Immature natural killer cell (primary cell): ENCODE data around the gene DCBLD1. TPM values are rescaled to one million over a fixed set of nuclear protein-coding genes. Genes with fewer than 3 reads are reported as not detected.
"Not testable (repeated sequence)": the region's sequence is repeated elsewhere in the genome, so short reads cannot be mapped to it uniquely, and the experiment has no call there.

ENCODE experiments used
- DNase-seq, 3 donors: peaks; one replicate each; pipeline ENCODE4 v3.0.0; 2022; ENCODE audit warnings: mixed read lengths in 1 of 3
- H3K27ac Mint-ChIP-seq, 6 donors: one replicate each; pipeline ENCODE4 v1.8.0; 2020; ENCODE audit warnings: mixed read lengths in 6 of 6, mild to moderate bottlenecking in 5 of 6, inconsistent platforms in 4 of 6, moderate library complexity in 3 of 6
- H3K27me3 Mint-ChIP-seq, 3 donors: one replicate each; pipeline ENCODE4 v1.8.0; 2020 to 2021; ENCODE audit warnings: low read depth in 3 of 3, mild to moderate bottlenecking in 3 of 3, mixed read lengths in 3 of 3, moderate library complexity in 3 of 3, inconsistent platforms in 1 of 3
- H3K36me3 Mint-ChIP-seq, 3 donors: one replicate each; pipeline ENCODE4 v1.8.0; 2020; ENCODE audit warnings: mixed read lengths in 3 of 3, inconsistent platforms in 2 of 3, mild to moderate bottlenecking in 2 of 3
- H3K4me1 Mint-ChIP-seq, 2 donors: one replicate each; pipeline ENCODE4 v1.8.0; 2020; ENCODE audit warnings: inconsistent platforms in 2 of 2, mild to moderate bottlenecking in 2 of 2, mixed read lengths in 2 of 2, moderate library complexity in 1 of 2
- H3K4me3 Mint-ChIP-seq, 5 donors: one replicate each; pipeline ENCODE4 v1.8.0; 2020; ENCODE audit warnings: mild to moderate bottlenecking in 5 of 5, mixed read lengths in 5 of 5, inconsistent platforms in 3 of 5, moderate library complexity in 3 of 5
- H3K9me3 Mint-ChIP-seq, 6 donors: one replicate each; pipeline ENCODE4 v1.8.0; 2020; ENCODE audit warnings: mild to moderate bottlenecking in 6 of 6, mixed read lengths in 6 of 6, inconsistent platforms in 4 of 6, moderate library complexity in 3 of 6
- polyA plus RNA-seq, 3 donors: library from polyadenylated mRNA; unstranded; fragments of 300-500 nt; fragmentation: Illumina TruSeq; gene quantifications; one replicate each; pipeline ENCODE4 v1.2.3, GENCODE V29; 2021

The DCBLD1 gene
- polyA plus RNA-seq, 3 donors from 2014 or later = 0.37 to 5.2 (median 4.0) TPM

- no peak overlapping the region for H3K27ac Mint-ChIP-seq
Observed at GRCh38 chr6:117459204-117459944, 23.1 kb upstream of the DCBLD1 start.

GRCh38 chr6:117463762-117464665 lies 18.5 kb upstream of the DCBLD1 start:
- Mint-ChIP-seq H3K27ac (peak overlapping the region in 3 of 6 donors; percentile 29 to 57 (median 31)), H3K4me1 (peaks cover 37 to 64% of the 10 kb centered on the region in 2 donors), H3K27me3 (peaks cover 0 to 7% (median 2%) of the 10 kb centered on the region in 3 donors), H3K36me3 (no peaks in the 10 kb centered on the region), H3K9me3 (no peaks in the 10 kb centered on the region), H3K4me3 (peak overlapping the region in 3 of 5 donors; percentile 7 to 31 (median 24))
- no peak for DNase-seq

More at GRCh38 chr6:117459204-117459944, 23.1 kb upstream of the DCBLD1 start:
- DNase-seq = peak in 1 of 3 donors; percentile 24
- Mint-ChIP-seq H3K4me3 (peak overlapping the region in 2 of 5 donors; percentile 2 to 7), H3K9me3 (no peaks in the 10 kb centered on the region), H3K36me3 (no peaks in the 10 kb centered on the region), H3K4me1 (peaks cover 13 to 25% of the 10 kb centered on the region in 2 donors), H3K27me3 (peaks cover 0 to 5% (median 4%) of the 10 kb centered on the region in 3 donors)

GRCh38 chr6:117464700-117465099 lies 17.8 kb upstream of the DCBLD1 start:
- Mint-ChIP-seq H3K27ac (peak overlapping the region in 1 of 6 donors; percentile 29), H3K4me1 (peaks cover 40 to 66% of the 10 kb centered on the region in 2 donors), H3K9me3 (no peaks in the 10 kb centered on the region), H3K4me3 (no peak overlapping the region), H3K36me3 (no peaks in the 10 kb centered on the region), H3K27me3 (peaks cover 0 to 7% (median 2%) of the 10 kb centered on the region in 3 donors)
- no peak for DNase-seq

- DNase-seq = peak in 1 of 3 donors; percentile 19
- H3K27ac Mint-ChIP-seq = peak overlapping the region in 3 of 6 donors; percentile 4 to 9 (median 6)
- H3K9me3 Mint-ChIP-seq = no peaks in the 10 kb centered on the region
- H3K4me1 Mint-ChIP-seq = peaks cover 46 to 64% of the 10 kb centered on the region in 2 donors
- peak overlapping the region in 1 of 5 donors; percentile 23 for H3K4me3 Mint-ChIP-seq
- H3K36me3 Mint-ChIP-seq = no peaks in the 10 kb centered on the region
- H3K27me3 Mint-ChIP-seq = peaks cover 0 to 7% (median 2%) of the 10 kb centered on the region in 3 donors
Observed at GRCh38 chr6:117465691-117466090, 16.8 kb upstream of the DCBLD1 start.

GRCh38 chr6:117467876-117468275 lies 14.6 kb upstream of the DCBLD1 start:
- Mint-ChIP-seq H3K36me3 (no peaks in the 10 kb centered on the region), H3K4me3 (no peak overlapping the region), H3K4me1 (peaks cover 46 to 64% of the 10 kb centered on the region in 2 donors), H3K9me3 (no peaks in the 10 kb centered on the region), H3K27ac (peak overlapping the region in 1 of 6 donors; percentile 15), H3K27me3 (peaks cover 0 to 6% (median 6%) of the 10 kb centered on the region in 3 donors)
- DNase-seq = no peak

GRCh38 chr6:117468527-117468926 lies 13.9 kb upstream of the DCBLD1 start:
- H3K27ac Mint-ChIP-seq, H3K27me3 Mint-ChIP-seq, H3K4me3 Mint-ChIP-seq, H3K36me3 Mint-ChIP-seq, H3K9me3 Mint-ChIP-seq, DNase-seq: not testable (repeated sequence)
- peaks cover 45 to 61% of the 10 kb centered on the region in 2 donors for H3K4me1 Mint-ChIP-seq

GRCh38 chr6:117469356-117469755 lies 13.1 kb upstream of the DCBLD1 start:
- H3K27me3 Mint-ChIP-seq = peaks cover 0 to 11% (median 9%) of the 10 kb centered on the region in 3 donors
- peak; percentile 42 to 55 (median 53) for DNase-seq
- peaks cover 37 to 53% of the 10 kb centered on the region in 2 donors for H3K4me1 Mint-ChIP-seq
- H3K36me3 Mint-ChIP-seq = no peaks in the 10 kb centered on the region
- H3K27ac Mint-ChIP-seq = peak overlapping the region in 5 of 6 donors; percentile 4 to 83 (median 33)
- peak overlapping the region; percentile 25 to 67 (median 36) for H3K4me3 Mint-ChIP-seq
- no peaks in the 10 kb centered on the region for H3K9me3 Mint-ChIP-seq

- Mint-ChIP-seq H3K4me1 (peaks cover 33 to 48% of the 10 kb centered on the region in 2 donors), H3K4me3 (peak overlapping the region; percentile 25 to 67 (median 36)), H3K36me3 (no peaks in the 10 kb centered on the region), H3K27ac (peak overlapping the region in 5 of 6 donors; percentile 4 to 83 (median 33)), H3K27me3 (peaks cover 0 to 11% (median 9%) of the 10 kb centered on the region in 3 donors), H3K9me3 (no peaks in the 10 kb centered on the region)
- DNase-seq = no peak
Observed at GRCh38 chr6:117469791-117470190, 12.7 kb upstream of the DCBLD1 start.

GRCh38 chr6:117472667-117473066 lies 9.8 kb upstream of the DCBLD1 start:
- no peak overlapping the region for H3K27ac Mint-ChIP-seq

GRCh38 chr6:117473401-117473800 lies 9.1 kb upstream of the DCBLD1 start:
- H3K27me3 Mint-ChIP-seq = peaks cover 0 to 10% (median 6%) of the 10 kb centered on the region in 3 donors
- H3K36me3 Mint-ChIP-seq = no peaks in the 10 kb centered on the region
- no peak overlapping the region for H3K27ac Mint-ChIP-seq
- H3K9me3 Mint-ChIP-seq = no peaks in the 10 kb centered on the region
- H3K4me1 Mint-ChIP-seq = peaks cover 19 to 20% of the 10 kb centered on the region in 2 donors
- DNase-seq = no peak
- no peak overlapping the region for H3K4me3 Mint-ChIP-seq

More at GRCh38 chr6:117472667-117473066, 9.8 kb upstream of the DCBLD1 start:
- H3K36me3 Mint-ChIP-seq = no peaks in the 10 kb centered on the region
- no peak overlapping the region for H3K4me3 Mint-ChIP-seq
- H3K9me3 Mint-ChIP-seq = no peaks in the 10 kb centered on the region
- peaks cover 19 to 21% of the 10 kb centered on the region in 2 donors for H3K4me1 Mint-ChIP-seq
- peaks cover 0 to 10% (median 6%) of the 10 kb centered on the region in 3 donors for H3K27me3 Mint-ChIP-seq
- DNase-seq = no peak

- Mint-ChIP-seq H3K4me1 (peaks cover 13 to 14% of the 10 kb centered on the region in 2 donors), H3K9me3 (no peaks in the 10 kb centered on the region), H3K4me3 (no peak overlapping the region), H3K36me3 (no peaks in the 10 kb centered on the region), H3K27me3 (peaks cover 0 to 13% (median 5%) of the 10 kb centered on the region in 3 donors), H3K27ac (peak overlapping the region in 1 of 6 donors; percentile 22)
- peak in 2 of 3 donors; percentile 23 to 28 for DNase-seq
Observed at GRCh38 chr6:117477988-117478852, 4.3 kb upstream of the DCBLD1 start.

- Mint-ChIP-seq H3K36me3 (no peaks in the 10 kb centered on the region), H3K4me1 (peaks cover 18 to 20% of the 10 kb centered on the region in 2 donors), H3K27ac (peak overlapping the region in 1 of 6 donors; percentile 22), H3K27me3 (peaks cover 2 to 13% (median 6%) of the 10 kb centered on the region in 3 donors), H3K9me3 (no peaks in the 10 kb centered on the region), H3K4me3 (no peak overlapping the region)
- no peak for DNase-seq
Observed at GRCh38 chr6:117478853-117479231, 3.6 kb upstream of the DCBLD1 start.

- Mint-ChIP-seq H3K9me3 (no peaks in the 10 kb centered on the region), H3K4me1 (peaks cover 22 to 34% of the 10 kb centered on the region in 2 donors), H3K4me3 (no peak overlapping the region), H3K27me3 (peaks cover 2 to 10% (median 6%) of the 10 kb centered on the region in 3 donors), H3K36me3 (no peaks in the 10 kb centered on the region), H3K27ac (no peak overlapping the region)
- DNase-seq = no peak
Observed at GRCh38 chr6:117480651-117481050, 1.8 kb upstream of the DCBLD1 start.
